HepG2 (cell line): ENCODE data around the gene TOM1L2. TPM values are rescaled to one million over a fixed set of nuclear protein-coding genes. Genes with fewer than 3 reads are reported as not detected.

Experiments
- HNRNPH1 ChIP-seq: fragments of 200-400 bp; formaldehyde crosslinking; optimal IDR thresholded peaks from 2 replicates; pipeline ENCODE3; 2017; ENCODE audit warnings: mild to moderate bottlenecking, low read depth, low read length
- ISL2 ChIP-seq: sonication (generic); formaldehyde crosslinking; IDR thresholded peaks from 2 replicates; pipeline ENCODE4 v1.5.0; 2020; ENCODE audit warnings: missing genetic modification reagents
- NBN ChIP-seq: fragments of 450-650 bp; conservative IDR thresholded peaks from 2 replicates; pipeline ENCODE4 v1.6.1; 2017
- NRL ChIP-seq: sonication (generic); formaldehyde crosslinking; IDR thresholded peaks from 2 replicates; pipeline ENCODE4 v1.5.0; 2020; ENCODE audit warnings: missing genetic modification reagents, mild to moderate bottlenecking, moderate library complexity, borderline replicate concordance
- RELA ChIP-seq: sonication (generic); formaldehyde crosslinking; IDR thresholded peaks from 2 replicates; pipeline ENCODE4 v1.4.0; 2020; ENCODE audit warnings: missing genetic modification reagents
- RXRA ChIP-seq: sonication (generic); formaldehyde crosslinking; IDR thresholded peaks from 2 replicates; pipeline ENCODE4 v1.5.1; 2020; ENCODE audit warnings: missing genetic modification reagents
- SOX13 ChIP-seq, 3 experiments: fragments of 450-650 bp in 1 of 3; sonication (generic) in 1 of 3; formaldehyde crosslinking in 1 of 3; IDR thresholded peaks in 2 of 3; conservative IDR thresholded peaks in 1 of 3; 2 replicates each; pipeline versions ENCODE4 v1.5.0 to v1.6.1; 2016 to 2020; ENCODE audit warnings: antibody characterized with exemption in 1 of 3, mild to moderate bottlenecking in 1 of 3, missing compliant biosample characterization in 1 of 3, missing genetic modification reagents in 1 of 3, moderate library complexity in 1 of 3
- THRA ChIP-seq: sonication (generic); formaldehyde crosslinking; IDR thresholded peaks from 2 replicates; pipeline ENCODE4 v1.4.0; 2020; ENCODE audit warnings: missing genetic modification reagents, borderline replicate concordance
- YY1 ChIP-seq: IDR thresholded peaks from 2 replicates; pipeline ENCODE4 v1.6.1; 2011; ENCODE audit warnings: low read length, low read depth, moderate library complexity, mild to moderate bottlenecking; ENCODE audit not compliant: insufficient read depth, insufficient replicate concordance
- ZBTB43 ChIP-seq: sonication (generic); formaldehyde crosslinking; conservative IDR thresholded peaks from 2 replicates; pipeline ENCODE4 v1.4.0; 2020; ENCODE audit warnings: missing genetic modification reagents
- ZNF136 ChIP-seq: sonication (generic); formaldehyde crosslinking; IDR thresholded peaks from 2 replicates; pipeline ENCODE4 v1.8.1; 2022; ENCODE audit warnings: low read depth, mild to moderate bottlenecking, moderate library complexity, missing genetic modification reagents
- ZNF337 ChIP-seq: sonication (generic); formaldehyde crosslinking; IDR thresholded peaks from 2 replicates; pipeline ENCODE4 v1.5.1; 2020; ENCODE audit warnings: missing genetic modification reagents, low read depth, mild to moderate bottlenecking, borderline replicate concordance
- ZNF44 ChIP-seq: sonication (generic); formaldehyde crosslinking; IDR thresholded peaks from 2 replicates; pipeline ENCODE4 v1.5.1; 2020; ENCODE audit warnings: mild to moderate bottlenecking, missing genetic modification reagents
- ZNF510 ChIP-seq: sonication (generic); formaldehyde crosslinking; IDR thresholded peaks from 2 replicates; pipeline ENCODE4 v1.4.0; 2020; ENCODE audit warnings: low read depth, mild to moderate bottlenecking, missing genetic modification reagents
- ZNF543 ChIP-seq: sonication (generic); formaldehyde crosslinking; IDR thresholded peaks from 2 replicates; pipeline ENCODE4 v1.4.0; 2020; ENCODE audit warnings: mild to moderate bottlenecking, missing genetic modification reagents
- ZNF567 ChIP-seq: sonication (generic); formaldehyde crosslinking; IDR thresholded peaks from 2 replicates; pipeline ENCODE4 v1.8.1; 2023; ENCODE audit warnings: mild to moderate bottlenecking, missing genetic modification reagents, borderline replicate concordance
- ZNF589 ChIP-seq: sonication (generic); formaldehyde crosslinking; conservative IDR thresholded peaks from 2 replicates; pipeline ENCODE4 v1.8.0; 2022; ENCODE audit warnings: mild to moderate bottlenecking, moderate library complexity, missing genetic modification reagents
- ZNF782 ChIP-seq: sonication (generic); formaldehyde crosslinking; IDR thresholded peaks from 2 replicates; pipeline ENCODE4 v1.4.0; 2020; ENCODE audit warnings: missing genetic modification reagents, mild to moderate bottlenecking, borderline replicate concordance
- polyA plus RNA-seq, 8 experiments: library from polyadenylated mRNA; depleted of rRNA in 3 of 8; stranded (reverse) in 7 of 8; unstranded in 1 of 8; fragments of >200 nt; fragmentation: Illumina TruSeq in 4 of 8; extraction: Trizol in 4 of 8; gene quantifications; 2 replicates each; pipeline versions ENCODE4 v1.2.1 to v1.2.3, GENCODE V29; 2011 to 2016; ENCODE audit warnings: low read depth in 4 of 8, missing spikeins in 1 of 8, mixed read lengths in 1 of 8; ENCODE audit not compliant: insufficient read depth in 1 of 8
- total RNA-seq, 5 experiments: library from RNA; depleted of rRNA; stranded (reverse); fragments of >200 nt; fragmentation: Illumina TruSeq; extraction: Trizol; gene quantifications; 2 replicates each; pipeline ENCODE4 v1.2.3, GENCODE V29; 2016; ENCODE audit warnings: low read depth in 1 of 5
- TF ChIP-seq, protein P1 (sequence below): sonication (generic); formaldehyde crosslinking; IDR thresholded peaks from 2 replicates; pipeline ENCODE4 v1.4.0; 2020; ENCODE audit warnings: mild to moderate bottlenecking, low read depth, missing genetic modification reagents
- TF ChIP-seq, protein P2 (sequence below): IDR thresholded peaks from 2 replicates; pipeline ENCODE4 v1.6.1; 2016
- TF ChIP-seq, protein P3 (sequence below): sonication (generic); formaldehyde crosslinking; IDR thresholded peaks from 2 replicates; pipeline ENCODE4 v1.4.0; 2020; ENCODE audit warnings: missing genetic modification reagents
- TF ChIP-seq, protein P4 (sequence below): sonication (generic); formaldehyde crosslinking; IDR thresholded peaks from 2 replicates; pipeline ENCODE4 v1.4.0; 2020; ENCODE audit warnings: missing genetic modification reagents
- TF ChIP-seq, protein P5 (sequence below): sonication (generic); formaldehyde crosslinking; IDR thresholded peaks from 2 replicates; pipeline ENCODE4 v1.8.0; 2022; ENCODE audit warnings: mild to moderate bottlenecking, missing genetic modification reagents, moderate library complexity

The TOM1L2 gene
- total and polyA plus RNA-seq, 2 of the 13 experiments (the other 11 are each of a cell fraction or from before 2014, with no cell fraction given): 4.7 to 7.4 TPM

GRCh38 chr17:17837380-17837821 is 134.8 kb downstream of the TOM1L2 start (continued):
- TF ChIP-seq ZNF510 (no peak), ZNF136 (no peak), ZNF567 (peak; percentile 38; the same call in 1 of the 2 replicates), YY1 (no peak), RELA (CRISPR knock-in tag) (no peak), ZNF782 (no peak), THRA (no peak), HNRNPH1 (no peak), ZNF543 (CRISPR knock-in tag) (no peak), ISL2 (CRISPR knock-in tag) (no peak), NRL (CRISPR knock-in tag) (no peak), ZNF589 (CRISPR knock-in tag) (no peak), SOX13 (IDR thresholded peaks at IDR 0.05) (no peak), SOX13 (CRISPR knock-in tag; conservative IDR thresholded peaks at IDR 0.05 in 1 of 2, IDR thresholded peaks at IDR 0.05 in 1 of 2) (0 out of 4 replicates have a peak, but pooled peaks of 1 of the 2 experiments have one; percentile 0), NBN (no peak), RXRA (CRISPR knock-in tag) (no peak), ZNF337 (CRISPR knock-in tag) (no peak), ZNF44 (CRISPR knock-in tag) (no peak), ZBTB43 (peak; percentile 60; the same call in 1 of the 2 replicates)
- TF ChIP-seq, protein P1, sequence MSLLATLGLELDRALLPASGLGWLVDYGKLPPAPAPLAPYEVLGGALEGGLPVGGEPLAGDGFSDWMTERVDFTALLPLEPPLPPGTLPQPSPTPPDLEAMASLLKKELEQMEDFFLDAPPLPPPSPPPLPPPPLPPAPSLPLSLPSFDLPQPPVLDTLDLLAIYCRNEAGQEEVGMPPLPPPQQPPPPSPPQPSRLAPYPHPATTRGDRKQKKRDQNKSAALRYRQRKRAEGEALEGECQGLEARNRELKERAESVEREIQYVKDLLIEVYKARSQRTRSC: no peak
- TF ChIP-seq, protein P2, sequence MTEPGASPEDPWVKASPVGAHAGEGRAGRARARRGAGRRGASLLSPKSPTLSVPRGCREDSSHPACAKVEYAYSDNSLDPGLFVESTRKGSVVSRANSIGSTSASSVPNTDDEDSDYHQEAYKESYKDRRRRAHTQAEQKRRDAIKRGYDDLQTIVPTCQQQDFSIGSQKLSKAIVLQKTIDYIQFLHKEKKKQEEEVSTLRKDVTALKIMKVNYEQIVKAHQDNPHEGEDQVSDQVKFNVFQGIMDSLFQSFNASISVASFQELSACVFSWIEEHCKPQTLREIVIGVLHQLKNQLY: no peak
- TF ChIP-seq, protein P3, sequence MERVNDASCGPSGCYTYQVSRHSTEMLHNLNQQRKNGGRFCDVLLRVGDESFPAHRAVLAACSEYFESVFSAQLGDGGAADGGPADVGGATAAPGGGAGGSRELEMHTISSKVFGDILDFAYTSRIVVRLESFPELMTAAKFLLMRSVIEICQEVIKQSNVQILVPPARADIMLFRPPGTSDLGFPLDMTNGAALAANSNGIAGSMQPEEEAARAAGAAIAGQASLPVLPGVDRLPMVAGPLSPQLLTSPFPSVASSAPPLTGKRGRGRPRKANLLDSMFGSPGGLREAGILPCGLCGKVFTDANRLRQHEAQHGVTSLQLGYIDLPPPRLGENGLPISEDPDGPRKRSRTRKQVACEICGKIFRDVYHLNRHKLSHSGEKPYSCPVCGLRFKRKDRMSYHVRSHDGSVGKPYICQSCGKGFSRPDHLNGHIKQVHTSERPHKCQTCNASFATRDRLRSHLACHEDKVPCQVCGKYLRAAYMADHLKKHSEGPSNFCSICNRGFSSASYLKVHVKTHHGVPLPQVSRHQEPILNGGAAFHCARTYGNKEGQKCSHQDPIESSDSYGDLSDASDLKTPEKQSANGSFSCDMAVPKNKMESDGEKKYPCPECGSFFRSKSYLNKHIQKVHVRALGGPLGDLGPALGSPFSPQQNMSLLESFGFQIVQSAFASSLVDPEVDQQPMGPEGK (CRISPR knock-in tag): peak; percentile 48; the same call in 1 of the 2 replicates
- TF ChIP-seq, protein P4, sequence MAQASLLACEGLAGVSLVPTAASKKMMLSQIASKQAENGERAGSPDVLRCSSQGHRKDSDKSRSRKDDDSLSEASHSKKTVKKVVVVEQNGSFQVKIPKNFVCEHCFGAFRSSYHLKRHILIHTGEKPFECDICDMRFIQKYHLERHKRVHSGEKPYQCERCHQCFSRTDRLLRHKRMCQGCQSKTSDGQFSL: 0 out of 2 replicates have a peak, but pooled peaks have one; percentile 10
- TF ChIP-seq, protein P5, sequence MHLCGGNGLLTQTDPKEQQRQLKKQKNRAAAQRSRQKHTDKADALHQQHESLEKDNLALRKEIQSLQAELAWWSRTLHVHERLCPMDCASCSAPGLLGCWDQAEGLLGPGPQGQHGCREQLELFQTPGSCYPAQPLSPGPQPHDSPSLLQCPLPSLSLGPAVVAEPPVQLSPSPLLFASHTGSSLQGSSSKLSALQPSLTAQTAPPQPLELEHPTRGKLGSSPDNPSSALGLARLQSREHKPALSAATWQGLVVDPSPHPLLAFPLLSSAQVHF (CRISPR knock-in tag): no peak
